HG02870 (cell line): ENCODE data around the gene KCNH8.

Experiments used
- ATAC-seq: cut with Tn5 transposase; IDR thresholded peaks from one replicate; pipeline ENCODE4 v1.9.1; 2021; ENCODE audit warnings: mild to moderate bottlenecking, moderate library complexity; ENCODE audit not compliant: unreplicated experiment

Gene KCNH8

DNA sequence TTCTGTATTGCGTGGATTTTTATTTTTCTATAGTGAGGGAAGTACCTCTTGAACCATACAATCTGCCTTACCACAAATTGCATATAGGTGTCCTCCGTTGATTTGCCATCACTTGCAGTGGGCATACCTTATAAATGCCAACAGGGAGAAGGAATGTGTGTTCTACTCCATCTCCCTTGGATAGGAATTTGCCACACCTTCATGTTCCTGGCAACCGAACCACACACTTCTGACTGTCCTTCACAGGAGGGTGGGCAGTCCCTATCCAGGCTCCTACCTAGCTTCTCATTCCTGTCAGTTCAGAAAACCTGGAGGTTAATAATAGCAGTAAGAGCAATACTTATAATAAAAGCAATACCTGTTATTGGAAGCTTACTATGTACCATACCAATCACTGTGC, 428.0 kb downstream of the KCNH8 start:
- ATAC-seq = no peak
